Measurements from ENCODE around the gene ZSCAN9. TPM values are rescaled to one million over a fixed set of nuclear protein-coding genes. Genes with fewer than 3 reads are reported as not detected.

ZSCAN9 gene
- total and polyA plus RNA-seq, 2 of the 13 experiments (the other 11 are each of a cell fraction or from before 2014, with no cell fraction given): 14.6 to 17.8 TPM

DNA sequence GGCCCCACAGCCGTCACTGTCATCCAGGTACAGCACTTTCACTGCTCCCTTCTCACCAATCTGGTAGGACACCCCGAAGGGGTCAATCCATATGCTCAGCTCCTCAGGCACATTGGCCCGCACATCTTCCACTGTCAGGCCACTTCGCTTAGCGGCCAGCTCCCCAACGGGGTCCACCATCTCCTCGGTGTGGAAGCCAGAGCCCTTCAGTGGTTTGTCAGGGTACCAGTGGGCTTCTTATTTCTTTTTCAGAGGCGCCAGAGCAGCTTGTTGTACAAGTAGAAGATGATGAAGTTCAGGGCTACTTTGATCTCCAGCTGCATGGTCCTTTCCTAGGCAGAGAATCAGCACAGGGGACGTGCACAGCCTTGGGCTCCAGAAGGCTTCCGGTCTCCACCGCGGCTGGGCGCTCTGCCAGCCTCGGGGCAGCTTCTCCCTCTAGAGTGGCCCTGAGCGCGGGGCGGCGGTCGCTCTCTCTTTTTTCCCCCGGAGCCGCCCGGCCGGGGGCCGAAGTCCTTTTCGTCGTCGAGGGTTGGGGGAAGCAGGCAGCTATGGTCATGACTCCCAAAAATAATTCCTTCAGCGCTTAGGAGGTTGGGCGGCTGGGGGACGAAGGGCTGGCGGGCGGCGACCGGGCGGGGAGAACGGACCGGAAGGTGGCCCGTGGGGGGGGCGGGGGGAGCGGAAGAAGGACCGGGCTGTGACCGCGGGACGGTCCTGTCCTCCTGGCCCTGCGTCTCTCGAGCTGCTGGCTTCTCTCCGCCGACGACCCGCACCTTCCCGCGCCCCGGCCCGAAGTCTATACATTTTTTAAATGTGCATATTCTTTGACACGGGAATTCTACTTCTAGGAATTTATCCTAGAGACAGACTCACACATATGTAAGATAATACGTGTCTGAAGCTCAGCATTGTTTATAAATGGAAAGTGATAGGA is 6.5 kb upstream of the ZSCAN9 start (continued):
- TF ChIP-seq ZNF180 (CRISPR knock-in tag; IDR thresholded peaks at IDR 0.05; ENCODE audit: borderline replicate concordance, low read depth) (no peak), ELF1 (CRISPR knock-in tag; IDR thresholded peaks at IDR 0.05) (peak; percentile 71), U2AF2 (IDR thresholded peaks at IDR 0.05; ENCODE audit: low read depth, low read length) (no peak), ZNF136 (CRISPR knock-in tag; IDR thresholded peaks at IDR 0.05; ENCODE audit: low read depth) (no peak), ZNF724P (CRISPR knock-in tag; IDR thresholded peaks at IDR 0.05; ENCODE audit: borderline replicate concordance) (no peak), NFATC3 (CRISPR knock-in tag; IDR thresholded peaks at IDR 0.05) (no peak), ZNF776 (CRISPR knock-in tag; IDR thresholded peaks at IDR 0.05) (no peak), PHF20 (CRISPR knock-in tag; IDR thresholded peaks at IDR 0.05) (peak; percentile 80; the same call in 1 of the 2 replicates), ZNF674 (CRISPR knock-in tag; IDR thresholded peaks at IDR 0.05; ENCODE audit: low read depth) (0 out of 2 replicates have a peak, but pooled peaks have one; percentile 20), ELK4 (CRISPR knock-in tag; IDR thresholded peaks at IDR 0.05; ENCODE audit: borderline replicate concordance) (no peak), HMGA1 (CRISPR knock-in tag; conservative IDR thresholded peaks at IDR 0.05) (no peak), BHLHE40 (IDR thresholded peaks at IDR 0.05; ENCODE audit: low read length) (no peak), ZBTB33 (CRISPR knock-in tag; IDR thresholded peaks at IDR 0.05) (peak; percentile 45; the same call in 1 of the 2 replicates), NR2C2 (CRISPR knock-in tag; IDR thresholded peaks at IDR 0.05; ENCODE audit: borderline replicate concordance) (no peak; the same call in 1 of the 2 replicates), U2AF1 (optimal IDR thresholded peaks at IDR 0.05; ENCODE audit: low read depth, low read length) (peak; percentile 76), ZNF770 (CRISPR knock-in tag; IDR thresholded peaks at IDR 0.05) (peak; percentile 2; the same call in 1 of the 2 replicates), ZNF44 (CRISPR knock-in tag; IDR thresholded peaks at IDR 0.05) (0 out of 2 replicates have a peak, but pooled peaks have one; percentile 77)
- TF ChIP-seq, protein P1, sequence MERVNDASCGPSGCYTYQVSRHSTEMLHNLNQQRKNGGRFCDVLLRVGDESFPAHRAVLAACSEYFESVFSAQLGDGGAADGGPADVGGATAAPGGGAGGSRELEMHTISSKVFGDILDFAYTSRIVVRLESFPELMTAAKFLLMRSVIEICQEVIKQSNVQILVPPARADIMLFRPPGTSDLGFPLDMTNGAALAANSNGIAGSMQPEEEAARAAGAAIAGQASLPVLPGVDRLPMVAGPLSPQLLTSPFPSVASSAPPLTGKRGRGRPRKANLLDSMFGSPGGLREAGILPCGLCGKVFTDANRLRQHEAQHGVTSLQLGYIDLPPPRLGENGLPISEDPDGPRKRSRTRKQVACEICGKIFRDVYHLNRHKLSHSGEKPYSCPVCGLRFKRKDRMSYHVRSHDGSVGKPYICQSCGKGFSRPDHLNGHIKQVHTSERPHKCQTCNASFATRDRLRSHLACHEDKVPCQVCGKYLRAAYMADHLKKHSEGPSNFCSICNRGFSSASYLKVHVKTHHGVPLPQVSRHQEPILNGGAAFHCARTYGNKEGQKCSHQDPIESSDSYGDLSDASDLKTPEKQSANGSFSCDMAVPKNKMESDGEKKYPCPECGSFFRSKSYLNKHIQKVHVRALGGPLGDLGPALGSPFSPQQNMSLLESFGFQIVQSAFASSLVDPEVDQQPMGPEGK (CRISPR knock-in tag; IDR thresholded peaks at IDR 0.05): peak; percentile 92
- TF ChIP-seq, protein P2, sequence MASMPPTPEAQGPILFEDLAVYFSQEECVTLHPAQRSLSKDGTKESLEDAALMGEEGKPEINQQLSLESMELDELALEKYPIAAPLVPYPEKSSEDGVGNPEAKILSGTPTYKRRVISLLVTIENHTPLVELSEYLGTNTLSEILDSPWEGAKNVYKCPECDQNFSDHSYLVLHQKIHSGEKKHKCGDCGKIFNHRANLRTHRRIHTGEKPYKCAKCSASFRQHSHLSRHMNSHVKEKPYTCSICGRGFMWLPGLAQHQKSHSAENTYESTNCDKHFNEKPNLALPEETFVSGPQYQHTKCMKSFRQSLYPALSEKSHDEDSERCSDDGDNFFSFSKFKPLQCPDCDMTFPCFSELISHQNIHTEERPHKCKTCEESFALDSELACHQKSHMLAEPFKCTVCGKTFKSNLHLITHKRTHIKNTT (CRISPR knock-in tag; IDR thresholded peaks at IDR 0.05): no peak
